HCT116 (cell line): Measurements from ENCODE around the gene SMIM35.

Experiments used
- ATF3 ChIP-seq: IDR thresholded peaks from 2 replicates; pipeline ENCODE4 v1.6.1; 2012
- CTCF ChIP-seq, 3 experiments: fragments of 200-600 bp in 1 of 3; sonication (generic) in 1 of 3; IDR thresholded peaks in 2 of 3; conservative IDR thresholded peaks in 1 of 3; 2 replicates each; pipeline ENCODE4 v1.5.1; 2012 to 2017; ENCODE audit warnings: low read depth in 2 of 3, low read length in 2 of 3, antibody characterized with exemption in 1 of 3, borderline replicate concordance in 1 of 3, control low read depth in 1 of 3, mild to moderate bottlenecking in 1 of 3, mixed read lengths in 1 of 3, mixed run types in 1 of 3, moderate library complexity in 1 of 3; ENCODE audit not compliant: insufficient read depth in 1 of 3
- EGR1 ChIP-seq: IDR thresholded peaks from 2 replicates; pipeline ENCODE4 v1.6.1; 2012; ENCODE audit warnings: low read depth
- EZH2 ChIP-seq: fragments of 200-600 bp; sonication (generic); IDR thresholded peaks from 2 replicates; pipeline ENCODE4 v1.6.1; 2017; ENCODE audit warnings: antibody characterized with exemption, mixed run types
- EZH2phosphoT487 ChIP-seq: fragments of 200-600 bp; IDR thresholded peaks from 2 replicates; pipeline ENCODE4 v1.6.1; 2018; ENCODE audit warnings: antibody characterized with exemption, borderline replicate concordance
- JUND ChIP-seq: IDR thresholded peaks from 2 replicates; pipeline ENCODE4 v1.6.1; 2012
- POLR2A ChIP-seq: IDR thresholded peaks from 2 replicates; pipeline ENCODE4 v1.7.0; 2011; ENCODE audit warnings: borderline replicate concordance; ENCODE audit not compliant: insufficient read depth, insufficient read length; ENCODE audit errors: extremely low read depth
- RAD21 ChIP-seq: IDR thresholded peaks from 2 replicates; pipeline ENCODE4 v1.6.1; 2012; ENCODE audit warnings: low read depth, mild to moderate bottlenecking
- REST ChIP-seq: IDR thresholded peaks from 2 replicates; pipeline ENCODE4 v1.6.1; 2012; ENCODE audit warnings: low read depth
- SP1 ChIP-seq: IDR thresholded peaks from 2 replicates; pipeline ENCODE4 v1.6.1; 2012; ENCODE audit warnings: low read depth
- ZNF274 ChIP-seq: fragments of 200-500 bp; sonication (Bioruptor generic); IDR thresholded peaks from 2 replicates; pipeline ENCODE4 v1.6.1; 2014; ENCODE audit warnings: mild to moderate bottlenecking, low read depth, low read length, inconsistent platforms

GRCh38 chr11:118004543-118005223, 82.1 kb downstream of the SMIM35 start:
- TF ChIP-seq CTCF (IDR thresholded peaks at IDR 0.05 in 2 of 3, conservative IDR thresholded peaks at IDR 0.05 in 1 of 3; ENCODE audit: borderline replicate concordance in 1 of 3, insufficient read depth in 1 of 3, low read depth in 2 of 3, low read length in 2 of 3) (no peak), POLR2A (no peak), REST (no peak), ZNF274 (no peak), RAD21 (no peak), SP1 (no peak), JUND (no peak), EGR1 (no peak), EZH2 (no peak), EZH2phosphoT487 (no peak), ATF3 (no peak)
